ENCODE results near the gene OLFML2B.

The OLFML2B gene

DNA sequence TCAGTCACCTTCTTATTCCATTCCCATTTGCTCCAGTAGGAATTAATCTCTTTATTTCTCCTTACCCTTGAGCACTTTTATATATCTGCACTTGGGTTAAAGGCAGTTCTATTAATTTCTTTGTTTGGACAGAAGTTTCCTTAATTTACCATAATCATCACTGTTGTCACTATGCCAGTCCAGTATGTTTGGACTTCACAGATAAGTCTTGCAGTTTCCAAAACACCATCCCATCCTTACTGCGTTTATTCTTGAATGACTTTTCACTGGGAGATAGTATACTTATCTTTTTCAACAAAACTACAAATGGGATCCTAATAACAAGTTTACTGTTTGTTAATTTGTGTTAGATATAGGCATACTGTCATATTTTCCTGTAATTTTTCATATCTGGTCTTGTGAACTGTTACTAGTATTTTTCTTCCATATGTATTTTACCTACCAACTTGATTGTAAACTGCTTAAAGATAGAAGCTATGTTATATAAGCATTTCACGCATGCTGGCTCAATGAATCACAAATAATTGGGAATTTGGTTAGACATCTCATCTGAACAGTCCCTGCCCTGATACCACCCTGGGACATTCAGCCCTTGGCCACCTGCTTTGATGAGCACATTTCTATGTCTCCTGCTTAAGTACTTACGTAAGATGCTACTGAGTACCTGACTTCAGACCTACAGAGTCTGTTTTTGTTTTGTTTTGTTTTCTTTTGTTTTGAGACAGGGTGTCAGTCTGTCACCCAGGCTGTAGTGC is 78.2 kb downstream of the OLFML2B start:
- DNase-seq (ENCODE audit: low read depth): no peak

DNA sequence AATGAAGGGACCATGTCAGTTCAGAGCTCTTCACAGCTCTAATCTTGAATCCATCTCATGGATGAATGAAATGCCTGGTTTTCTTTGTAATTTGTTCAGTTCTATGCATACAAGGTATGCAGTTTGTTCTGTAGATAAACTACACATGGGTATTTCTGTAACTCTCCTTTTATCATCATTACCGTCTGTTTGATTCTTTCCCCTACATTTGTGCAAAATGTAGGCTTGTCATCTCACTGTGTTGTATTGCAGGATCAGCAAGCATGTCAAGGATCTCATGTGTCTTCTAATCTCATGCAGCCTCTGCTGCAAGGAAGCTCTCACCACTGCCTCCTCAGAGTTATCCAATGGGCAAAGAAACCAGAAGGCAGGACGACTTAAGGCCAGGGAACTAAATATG is 79.3 kb downstream of the OLFML2B start:
- no peak for DNase-seq (ENCODE audit: low read depth)

DNA sequence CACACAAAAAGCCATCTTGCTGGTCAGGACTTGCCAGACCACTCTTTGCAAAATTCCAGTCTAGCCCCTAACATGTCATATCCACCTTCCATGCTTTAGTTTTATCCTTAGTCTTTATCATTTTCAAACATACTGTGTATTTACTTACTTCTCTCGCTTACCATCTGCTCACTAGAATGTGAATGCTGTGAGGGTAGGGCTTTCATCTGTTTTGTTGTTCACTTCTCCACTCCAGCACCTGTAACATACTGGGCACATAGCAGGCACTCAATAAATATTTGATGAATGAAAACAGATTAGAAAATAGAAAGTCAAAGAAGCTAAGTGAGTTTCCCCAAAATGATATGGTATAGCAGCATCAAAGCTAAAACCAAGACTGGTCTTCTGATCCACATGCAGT is 79.9 kb downstream of the OLFML2B start:
- no peak for DNase-seq (ENCODE audit: low read depth)

DNA sequence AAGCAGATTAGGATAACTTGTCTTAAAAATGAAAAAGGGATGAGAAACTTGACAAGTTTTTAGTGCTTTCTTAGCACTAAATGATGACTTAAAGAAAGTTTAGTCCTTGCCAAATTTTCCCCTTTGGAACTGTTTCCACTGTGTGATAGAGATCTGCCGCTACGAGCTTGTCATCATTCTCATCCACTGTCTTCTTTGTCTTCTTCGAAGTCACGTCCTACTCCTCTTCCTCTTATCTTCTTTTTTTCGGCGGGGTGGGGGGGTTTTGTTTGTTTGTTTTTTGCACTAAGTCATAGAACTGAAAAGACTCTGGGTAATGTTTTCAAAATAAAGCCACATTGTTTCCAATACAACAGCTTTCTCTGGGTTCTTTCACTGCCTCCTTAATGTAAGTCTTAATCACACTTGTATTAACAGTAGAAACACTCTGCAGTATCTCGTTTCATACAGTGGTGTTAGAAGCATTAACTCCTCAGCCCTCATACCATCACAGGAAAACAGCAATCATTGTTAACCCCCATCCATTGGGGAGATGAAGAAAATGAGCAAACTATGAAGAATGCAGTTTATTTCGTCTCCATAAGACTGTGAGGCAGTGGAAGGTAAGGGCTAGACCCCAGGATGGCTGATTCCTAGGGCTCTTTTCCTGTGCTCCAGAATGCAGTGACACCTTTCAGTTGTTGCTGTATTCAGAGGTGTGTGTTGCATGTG is 81.8 kb downstream of the OLFML2B start:
- no peak for DNase-seq (ENCODE audit: low read depth)

DNA sequence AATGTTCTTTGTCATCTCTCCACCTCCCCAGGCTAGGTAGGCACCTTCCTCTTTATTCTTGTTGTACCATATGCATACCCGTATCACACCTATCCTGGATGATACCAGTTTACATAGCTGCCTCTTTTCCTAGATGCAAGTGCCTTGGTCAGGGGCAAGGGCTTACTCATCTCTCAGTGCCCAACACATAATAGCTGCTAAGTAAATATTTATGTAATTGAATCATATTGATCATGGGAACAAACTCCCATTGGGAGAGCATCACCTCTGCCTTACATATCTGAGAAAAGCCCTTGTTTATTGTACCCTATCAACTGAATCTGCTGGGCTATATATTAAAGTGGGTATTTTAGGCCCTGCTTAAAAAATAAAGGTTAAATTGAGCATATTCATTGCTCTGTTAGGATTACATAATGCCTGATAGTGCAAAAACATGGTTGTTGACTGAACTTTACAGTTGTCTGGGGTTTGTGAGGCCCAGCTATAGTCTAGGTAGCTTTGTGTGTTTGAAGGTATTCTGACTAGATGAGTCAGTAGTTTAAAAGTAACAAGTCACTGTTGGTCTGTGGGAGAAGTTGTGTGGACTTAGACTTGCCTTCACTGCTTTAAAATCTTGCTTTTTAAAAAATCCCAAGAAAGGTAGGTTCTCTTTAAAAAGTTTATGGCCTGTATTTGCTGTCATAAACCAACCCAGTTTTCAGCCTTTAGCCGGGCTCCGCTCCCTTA is 82.6 kb downstream of the OLFML2B start:
- DNase-seq (ENCODE audit: low read depth): no peak

DNA sequence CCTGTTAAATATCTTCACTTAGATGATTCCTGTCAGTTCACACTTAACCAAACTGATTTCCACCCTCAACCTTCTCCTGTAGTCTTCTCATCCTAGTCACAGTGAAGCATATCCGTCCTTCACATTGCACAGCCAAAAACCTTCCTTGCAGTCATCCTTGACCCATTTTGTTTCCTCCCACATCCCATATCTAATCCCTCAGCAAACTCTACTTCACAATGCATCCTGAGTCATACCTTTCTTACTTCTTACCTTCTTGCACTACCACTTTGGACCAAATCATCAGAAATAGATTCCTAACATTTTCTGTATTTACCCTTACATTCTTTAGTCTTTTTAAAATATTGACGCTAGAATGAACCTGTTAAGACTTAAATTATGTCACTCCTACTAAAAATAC is 86.9 kb downstream of the OLFML2B start:
- no peak for DNase-seq (ENCODE audit: low read depth)

DNA sequence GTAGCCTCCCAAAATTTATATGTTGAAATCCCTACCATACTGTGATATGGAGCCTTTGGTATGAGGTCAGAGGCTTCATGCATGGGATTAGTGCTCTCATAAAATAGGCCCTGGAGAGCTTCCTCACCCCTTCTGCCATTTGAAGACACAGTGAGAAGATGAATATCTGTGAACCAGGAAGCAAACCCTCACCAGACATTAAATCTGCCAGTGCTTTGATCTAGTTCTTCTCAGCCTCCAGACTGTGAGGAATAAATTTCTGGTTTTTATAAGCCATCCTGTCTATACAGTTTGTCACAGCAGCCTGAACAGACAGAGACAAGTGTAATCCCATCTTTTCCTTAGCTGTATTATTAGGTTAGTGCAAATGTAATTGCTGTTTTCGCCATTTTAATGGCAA is 88.4 kb downstream of the OLFML2B start:
- no peak for DNase-seq (ENCODE audit: low read depth)

DNA sequence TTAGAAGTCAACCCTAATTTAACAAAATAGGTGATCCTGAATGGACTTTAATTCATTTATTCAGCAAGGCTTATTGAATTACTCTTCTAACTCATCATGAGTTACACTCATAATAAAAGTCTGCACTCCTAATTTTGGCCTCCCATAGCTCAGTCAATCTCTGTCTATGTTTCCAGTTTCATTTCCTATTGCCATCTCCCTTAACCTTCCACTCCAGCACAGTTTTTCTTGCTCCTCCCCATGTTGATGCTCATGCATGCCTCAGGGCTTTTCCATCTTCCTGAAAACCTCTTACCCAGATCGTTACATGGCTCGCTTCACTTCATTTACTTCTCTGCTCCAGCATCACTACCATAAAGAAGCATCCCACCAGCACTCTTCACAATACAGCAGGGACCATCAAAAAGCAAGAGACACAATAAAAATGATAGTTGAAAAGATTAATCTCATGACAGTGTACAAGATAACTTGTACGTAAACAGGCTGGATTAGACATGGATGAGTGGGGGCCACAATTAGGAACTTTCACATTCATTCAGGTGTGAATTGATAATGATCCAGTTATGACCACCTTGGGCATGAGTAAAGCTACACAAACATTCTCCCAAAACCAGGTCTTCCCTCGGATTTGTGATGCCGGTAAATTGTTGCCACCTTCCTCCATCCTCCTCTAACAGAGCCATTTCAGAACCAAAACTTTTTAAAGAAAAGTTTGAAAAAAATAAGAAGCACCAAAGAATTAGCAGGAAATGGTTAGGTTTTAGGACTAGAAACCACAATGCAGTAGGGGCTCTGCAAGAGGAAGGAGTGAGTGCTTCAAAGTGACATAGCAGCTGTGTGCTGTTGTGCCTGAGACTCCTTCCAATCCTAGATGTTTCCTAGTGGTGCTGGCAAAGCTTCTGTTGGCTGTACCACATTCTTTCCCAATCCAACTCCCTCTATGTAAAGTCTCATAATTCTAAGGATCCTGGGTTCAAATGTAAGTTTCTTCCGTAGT is 89.8 kb downstream of the OLFML2B start:
- DNase-seq (ENCODE audit: low read depth): no peak

All from activated T-cell treated with anti-CD3 and anti-CD28 coated beads for 48 hours (primary cell).